Body of pancreas (tissue), 4 donors: ENCODE data around the gene NGRN. TPM values are rescaled to one million over a fixed set of nuclear protein-coding genes. Genes with fewer than 3 reads are reported as not detected.

ENCODE experiments used
- ATAC-seq: fragments of 150-250 bp; one replicate; pipeline ENCODE4 v1.9.1; 2016
- DNase-seq, 4 donors: peaks; one replicate each; pipeline ENCODE4 v3.0.0-alpha.2; 2019
- H3K27ac ChIP-seq, 4 donors: fragments of 200-600 bp; sonication (generic); 1 replicate in 3 of 4; 2 replicates in 1 of 4; pipeline versions ENCODE4 v1.5.1 to v1.6.1; 2016 to 2019; ENCODE audit warnings: mild to moderate bottlenecking in 1 of 4, mixed read lengths in 1 of 4, moderate library complexity in 1 of 4
- H3K27me3 ChIP-seq, 2 donors: fragments of 200-600 bp; sonication (generic); one replicate each; pipeline ENCODE4 v1.6.0; 2016; ENCODE audit warnings: mild to moderate bottlenecking in 1 of 2
- H3K36me3 ChIP-seq, 2 donors: fragments of 200-600 bp; sonication (generic); replicated peaks in 1 of 2; 2 replicates each; pipeline ENCODE4 v1.5.1; 2016; ENCODE audit warnings: low read depth in 2 of 2; ENCODE audit not compliant: insufficient read depth in 1 of 2
- H3K4me1 ChIP-seq: fragments of 200-600 bp; sonication (generic); one replicate; pipeline ENCODE4 v1.6.0; 2016
- H3K4me3 ChIP-seq, 2 donors: fragments of 200-600 bp; sonication (generic); 1 replicate in 1 of 2; 2 replicates in 1 of 2; pipeline ENCODE4 v1.5.1; 2016 to 2019
- H3K9me3 ChIP-seq, 3 donors: fragments of 200-600 bp; sonication (generic); 1 replicate in 2 of 3; 2 replicates in 1 of 3; pipeline ENCODE4 v1.5.1; 2016
- CTCF ChIP-seq, 7 experiments: fragments of 450-650 bp in 4 of 7; fragments of 200-600 bp in 3 of 7; sonication (generic) in 3 of 7; IDR thresholded peaks; one replicate each; pipeline ENCODE4 v1.5.1; 2016 to 2019; ENCODE audit warnings: antibody characterized with exemption in 7 of 7
- POLR2A ChIP-seq, 3 donors: fragments of 450-650 bp; IDR thresholded peaks; one replicate each; pipeline ENCODE4 v1.6.1; 2016; ENCODE audit warnings: antibody characterized with exemption in 3 of 3, mild to moderate bottlenecking in 2 of 3
- WGBS, 2 donors: methylation state at CpG; one replicate each; pipeline ENCODE4 v1.1.5; 2017; 5-methylcytosine and 5-hydroxymethylcytosine counted together
- intact Hi-C: fragments of 100-400 bp; cut with DNase I; formaldehyde crosslinking; loops from one replicate; pipeline ENCODE4 v1.15.1; 2023
- total RNA-seq, 2 donors: library from RNA; depleted of rRNA; stranded (reverse); fragments of >200 nt; gene quantifications; one replicate each; pipeline ENCODE4 v1.1.0, GENCODE V29; 2016

NGRN gene
- total RNA-seq, 2 donors from 2014 or later, result 27.4 to 27.8 TPM

GRCh38 chr15:90307661-90308060, 42.2 kb downstream of the NGRN start:
- WGBS, 2 donors, result 61 to 77% methylated on average over 2 of the region's 2 CpGs
- Histone ChIP-seq H3K9me3 (no peaks in the 10 kb centered on the region), H3K36me3 (no peaks in the 10 kb centered on the region), H3K27ac (no peak overlapping the region), H3K27me3 (no peaks in the 10 kb centered on the region), H3K4me3 (no peak overlapping the region), H3K4me1 (peaks cover 13% of the 10 kb centered on the region)
- no peak for DNase-seq
- TF ChIP-seq CTCF (IDR thresholded peaks at IDR 0.05) (no peak), POLR2A (IDR thresholded peaks at IDR 0.05) (no peak)
- intact Hi-C loops, result no loop called here
- peak; percentile 15 for ATAC-seq

GRCh38 chr15:90309020-90309419, 43.5 kb downstream of the NGRN start:
- ATAC-seq (no peak), DNase-seq (no peak)
- Histone ChIP-seq H3K4me1 (peaks cover 15% of the 10 kb centered on the region), H3K9me3 (no peaks in the 10 kb centered on the region), H3K36me3 (no peaks in the 10 kb centered on the region), H3K4me3 (no peak overlapping the region), H3K27ac (no peak overlapping the region), H3K27me3 (no peaks in the 10 kb centered on the region)
- WGBS, 2 donors, result 86 to 89% methylated on average over 4 of the region's 4 CpGs
- intact Hi-C loops, result no loop called here
- TF ChIP-seq CTCF (IDR thresholded peaks at IDR 0.05) (no peak), POLR2A (IDR thresholded peaks at IDR 0.05) (no peak)

- WGBS, 2 donors, result 6 to 11% methylated on average over 5 of the region's 5 CpGs
- no peak for TF ChIP-seq CTCF (IDR thresholded peaks at IDR 0.05)
- TF ChIP-seq POLR2A (IDR thresholded peaks at IDR 0.05), result no peak
- Histone ChIP-seq H3K9me3 (no peaks in the 10 kb centered on the region), H3K27me3 (no peaks in the 10 kb centered on the region), H3K36me3 (no peaks in the 10 kb centered on the region), H3K27ac (peak overlapping the region; percentile 86 to 95 (median 89)), H3K4me3 (no peak overlapping the region), H3K4me1 (peaks cover 40% of the 10 kb centered on the region)
- peak; percentile 89 for ATAC-seq
- intact Hi-C loops, result no loop called here
- peak; percentile 82 to 93 (median 90) for DNase-seq
Observed at GRCh38 chr15:90315278-90315982, 50.0 kb downstream of the NGRN start.

- H3K4me1 ChIP-seq, result peaks cover 41% of the 10 kb centered on the region
- peak; percentile 40 to 70 (median 63) for DNase-seq
- H3K27ac ChIP-seq, result peak overlapping the region; percentile 86 to 95 (median 89)
- ATAC-seq, result peak; percentile 41
- H3K36me3 ChIP-seq, result no peaks in the 10 kb centered on the region
- H3K4me3 ChIP-seq, result no peak overlapping the region
- H3K9me3 ChIP-seq, result no peaks in the 10 kb centered on the region
- WGBS, 2 donors, result 22 to 25% methylated on average over 4 of the region's 4 CpGs
- intact Hi-C loops, result no loop called here
- H3K27me3 ChIP-seq, result no peaks in the 10 kb centered on the region
- TF ChIP-seq POLR2A (IDR thresholded peaks at IDR 0.05), result no peak
- TF ChIP-seq CTCF (IDR thresholded peaks at IDR 0.05), result no peak
Observed at GRCh38 chr15:90316139-90316538, 50.7 kb downstream of the NGRN start.

GRCh38 chr15:90318591-90318990, 53.1 kb downstream of the NGRN start:
- Histone ChIP-seq H3K27ac (no peak overlapping the region), H3K4me1 (peaks cover 50% of the 10 kb centered on the region), H3K27me3 (no peaks in the 10 kb centered on the region), H3K9me3 (no peaks in the 10 kb centered on the region), H3K36me3 (no peaks in the 10 kb centered on the region), H3K4me3 (no peak overlapping the region)
- intact Hi-C loops, result no loop called here
- ATAC-seq, result no peak
- 71 to 78% methylated on average over 4 of the region's 4 CpGs for WGBS, 2 donors
- no peak for DNase-seq
- no peak for TF ChIP-seq POLR2A (IDR thresholded peaks at IDR 0.05)
